ACC112 (cell line): Measurements from ENCODE around the gene DNAI2.

Experiments used
- H2AFZ ChIP-seq: fragments of 200-600 bp; sonication (generic); one replicate; pipeline ENCODE4 v1.6.0; 2017; ENCODE audit warnings: antibody characterized with exemption, low read length; ENCODE audit not compliant: unreplicated experiment
- H3K27ac ChIP-seq: fragments of 200-600 bp; sonication (generic); 2 replicates; pipeline ENCODE4 v1.5.1; 2014; ENCODE audit warnings: low read depth, mild to moderate bottlenecking, antibody characterized with exemption, low read length, moderate library complexity
- H3K27me3 ChIP-seq: fragments of 200-600 bp; sonication (generic); 2 replicates; pipeline ENCODE4 v1.6.1; 2014; ENCODE audit warnings: mild to moderate bottlenecking, antibody characterized with exemption, low read length, moderate library complexity, mixed read lengths; ENCODE audit not compliant: insufficient read depth
- H3K36me3 ChIP-seq: fragments of 200-600 bp; sonication (generic); 2 replicates; pipeline ENCODE4 v1.6.1; 2016; ENCODE audit warnings: mild to moderate bottlenecking, antibody characterized with exemption, low read length, moderate library complexity, mixed read lengths; ENCODE audit not compliant: insufficient read depth
- H3K4me1 ChIP-seq: fragments of 200-600 bp; sonication (generic); one replicate; pipeline ENCODE4 v1.6.1; 2016; ENCODE audit warnings: low read length, mixed read lengths; ENCODE audit not compliant: insufficient read depth, unreplicated experiment, control insufficient read depth
- H3K4me3 ChIP-seq: fragments of 200-600 bp; sonication (generic); 2 replicates; pipeline ENCODE4 v1.5.1; 2014; ENCODE audit warnings: mild to moderate bottlenecking, low read depth, low read length
- H3K79me2 ChIP-seq: fragments of 200-600 bp; sonication (generic); one replicate; pipeline ENCODE4 v1.6.0; 2016; ENCODE audit warnings: low read length; ENCODE audit not compliant: control insufficient read depth, unreplicated experiment, insufficient read depth

Gene DNAI2

GRCh38 chr17:74351552-74352210, 77.6 kb downstream of the DNAI2 start:
- Histone ChIP-seq H3K36me3 (no peaks in the 10 kb centered on the region), H3K79me2 (no peaks in the 10 kb centered on the region), H3K4me3 (no peak overlapping the region), H3K4me1 (no peaks in the 10 kb centered on the region), H2AFZ (no peak overlapping the region), H3K27ac (no peak overlapping the region), H3K27me3 (peaks cover 82% of the 10 kb centered on the region)

- Histone ChIP-seq H3K4me3 (no peak overlapping the region), H3K4me1 (no peaks in the 10 kb centered on the region), H2AFZ (no peak overlapping the region), H3K27ac (no peak overlapping the region), H3K79me2 (no peaks in the 10 kb centered on the region), H3K27me3 (peaks cover 90% of the 10 kb centered on the region), H3K36me3 (no peaks in the 10 kb centered on the region)
Observed at GRCh38 chr17:74353446-74354060, 79.5 kb downstream of the DNAI2 start.

- Histone ChIP-seq H3K27me3 (peaks cover 89% of the 10 kb centered on the region), H3K36me3 (no peaks in the 10 kb centered on the region), H3K4me1 (no peaks in the 10 kb centered on the region), H3K79me2 (no peaks in the 10 kb centered on the region), H2AFZ (no peak overlapping the region), H3K27ac (no peak overlapping the region), H3K4me3 (no peak overlapping the region)
Observed at GRCh38 chr17:74354123-74354522, 80.1 kb downstream of the DNAI2 start.

GRCh38 chr17:74354561-74354960, 80.5 kb downstream of the DNAI2 start:
- H3K27ac ChIP-seq = no peak overlapping the region
- H3K4me1 ChIP-seq = no peaks in the 10 kb centered on the region
- no peaks in the 10 kb centered on the region for H3K36me3 ChIP-seq
- no peak overlapping the region for H2AFZ ChIP-seq
- no peak overlapping the region for H3K4me3 ChIP-seq
- no peaks in the 10 kb centered on the region for H3K79me2 ChIP-seq
- H3K27me3 ChIP-seq = peaks cover 85% of the 10 kb centered on the region

GRCh38 chr17:74355065-74355464, 81.0 kb downstream of the DNAI2 start:
- H2AFZ ChIP-seq = no peak overlapping the region
- H3K36me3 ChIP-seq = no peaks in the 10 kb centered on the region
- peaks cover 83% of the 10 kb centered on the region for H3K27me3 ChIP-seq
- H3K27ac ChIP-seq = no peak overlapping the region
- no peaks in the 10 kb centered on the region for H3K4me1 ChIP-seq
- no peaks in the 10 kb centered on the region for H3K79me2 ChIP-seq
- no peak overlapping the region for H3K4me3 ChIP-seq

GRCh38 chr17:74356646-74357465, 82.8 kb downstream of the DNAI2 start:
- Histone ChIP-seq H2AFZ (no peak overlapping the region), H3K79me2 (no peaks in the 10 kb centered on the region), H3K27ac (no peak overlapping the region), H3K4me1 (no peaks in the 10 kb centered on the region), H3K27me3 (peaks cover 86% of the 10 kb centered on the region), H3K36me3 (no peaks in the 10 kb centered on the region), H3K4me3 (no peak overlapping the region)

GRCh38 chr17:74357466-74357809, 83.4 kb downstream of the DNAI2 start:
- H2AFZ ChIP-seq = no peak overlapping the region
- H3K4me1 ChIP-seq = no peaks in the 10 kb centered on the region
- H3K4me3 ChIP-seq = no peak overlapping the region
- H3K79me2 ChIP-seq = no peaks in the 10 kb centered on the region
- no peaks in the 10 kb centered on the region for H3K36me3 ChIP-seq
- peaks cover 86% of the 10 kb centered on the region for H3K27me3 ChIP-seq
- H3K27ac ChIP-seq = no peak overlapping the region

- Histone ChIP-seq H3K27ac (no peak overlapping the region), H3K79me2 (no peaks in the 10 kb centered on the region), H3K4me3 (no peak overlapping the region), H3K36me3 (no peaks in the 10 kb centered on the region), H2AFZ (no peak overlapping the region), H3K27me3 (peaks cover 84% of the 10 kb centered on the region), H3K4me1 (no peaks in the 10 kb centered on the region)
Observed at GRCh38 chr17:74358697-74359096, 84.7 kb downstream of the DNAI2 start.

GRCh38 chr17:74359916-74360315, 85.9 kb downstream of the DNAI2 start:
- Histone ChIP-seq H3K27me3 (peaks cover 74% of the 10 kb centered on the region), H2AFZ (no peak overlapping the region)

GRCh38 chr17:74360899-74361229, 86.8 kb downstream of the DNAI2 start:
- Histone ChIP-seq H3K27ac (no peak overlapping the region), H3K4me1 (no peaks in the 10 kb centered on the region), H3K4me3 (no peak overlapping the region), H3K79me2 (no peaks in the 10 kb centered on the region), H3K36me3 (no peaks in the 10 kb centered on the region), H3K27me3 (peaks cover 66% of the 10 kb centered on the region), H2AFZ (no peak overlapping the region)

More at GRCh38 chr17:74359916-74360315, 85.9 kb downstream of the DNAI2 start:
- Histone ChIP-seq H3K4me1 (no peaks in the 10 kb centered on the region), H3K79me2 (no peaks in the 10 kb centered on the region), H3K4me3 (no peak overlapping the region), H3K36me3 (no peaks in the 10 kb centered on the region), H3K27ac (no peak overlapping the region)
